Measurements from ENCODE around the gene APEH.
"Not testable (repeated sequence)": the region's sequence is repeated elsewhere in the genome, so short reads cannot be mapped to it uniquely, and the experiment has no call there.

APEH gene

GRCh38 chr3:49694409-49695070 lies 20.4 kb downstream of the APEH start:
- not testable (repeated sequence) for FAIRE-seq

- not testable (repeated sequence) for FAIRE-seq
Observed at GRCh38 chr3:49695350-49696015, 21.3 kb downstream of the APEH start.

- no peak for FAIRE-seq
Observed at GRCh38 chr3:49699281-49699979, 25.3 kb downstream of the APEH start.

DNA sequence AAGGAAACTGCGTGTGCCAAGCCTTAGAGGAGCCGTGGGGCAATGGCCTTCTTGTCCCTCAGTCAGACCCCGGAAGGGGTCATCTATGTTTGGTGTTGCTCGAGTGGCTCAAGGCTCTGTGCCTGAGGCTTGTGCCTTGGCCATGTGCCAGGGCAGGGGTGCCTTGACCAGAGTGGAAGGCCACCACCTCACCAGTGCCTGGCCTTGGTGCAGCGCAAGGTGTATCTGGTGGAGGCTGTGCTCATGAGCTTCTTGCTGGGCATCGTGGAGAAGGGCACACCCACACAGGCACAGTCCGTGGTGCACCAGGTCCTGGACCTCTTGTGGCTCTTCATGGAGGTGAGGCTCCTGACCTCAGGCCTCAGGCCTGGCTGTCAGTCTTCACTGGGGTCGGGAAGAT lies 25.9 kb downstream of the APEH start:
- no peak for FAIRE-seq

GRCh38 chr3:49700453-49701128 lies 26.4 kb downstream of the APEH start:
- FAIRE-seq, result no peak

DNA sequence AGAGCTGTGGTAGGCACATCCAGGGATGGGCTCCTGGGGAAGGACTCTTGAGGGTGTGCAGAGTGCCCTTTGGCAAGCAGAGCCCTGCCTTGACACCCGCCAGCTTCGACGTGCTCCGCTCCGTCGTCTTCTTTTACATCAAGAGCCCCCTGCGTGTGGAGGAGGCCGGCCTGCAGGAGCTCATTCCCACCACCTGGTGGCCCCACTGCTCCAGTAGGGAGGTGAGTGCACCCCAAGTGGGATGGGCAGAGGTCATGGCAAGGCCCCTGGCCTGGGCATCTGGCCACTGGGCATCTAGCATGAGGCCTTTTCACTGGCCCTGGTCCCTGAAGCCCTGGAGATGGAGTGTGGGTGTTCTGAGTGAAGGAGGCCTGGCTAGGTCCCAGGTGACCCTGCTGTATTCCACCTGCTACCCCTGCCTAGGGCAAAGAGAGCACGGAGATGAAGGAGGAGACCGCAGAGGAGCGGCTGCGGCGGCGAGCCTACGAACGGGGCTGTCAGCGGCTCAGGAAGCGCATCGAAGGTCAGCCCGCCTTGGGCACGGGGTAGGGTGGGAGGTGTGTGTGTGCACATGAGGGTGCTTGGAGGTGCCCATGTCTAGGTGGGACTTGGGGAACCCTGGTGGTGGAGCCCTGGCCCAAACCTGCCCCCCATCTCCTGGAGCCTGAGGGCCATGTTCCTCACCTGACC lies 27.4 kb downstream of the APEH start:
- FAIRE-seq, result no peak

DNA sequence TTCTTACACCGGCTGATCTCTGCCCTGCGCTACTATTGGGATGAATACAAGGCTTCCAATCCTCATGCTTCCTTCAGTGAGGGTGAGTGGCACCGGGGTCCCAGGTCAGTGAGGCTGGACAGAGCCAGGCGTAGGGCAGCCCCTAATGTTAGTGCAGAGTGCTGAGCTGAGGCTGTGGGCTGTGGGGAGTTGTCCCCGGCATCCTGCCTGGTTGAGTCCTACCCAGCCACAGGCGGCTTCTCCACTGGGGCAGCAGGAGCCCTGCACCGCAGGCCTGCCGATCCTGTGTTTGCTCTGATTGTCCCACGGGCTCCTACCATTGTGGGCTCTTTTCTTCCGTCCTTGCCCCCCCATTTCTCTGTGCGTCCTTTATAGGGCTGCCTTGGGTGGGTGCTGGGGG lies 28.5 kb downstream of the APEH start:
- no peak for FAIRE-seq

DNA sequence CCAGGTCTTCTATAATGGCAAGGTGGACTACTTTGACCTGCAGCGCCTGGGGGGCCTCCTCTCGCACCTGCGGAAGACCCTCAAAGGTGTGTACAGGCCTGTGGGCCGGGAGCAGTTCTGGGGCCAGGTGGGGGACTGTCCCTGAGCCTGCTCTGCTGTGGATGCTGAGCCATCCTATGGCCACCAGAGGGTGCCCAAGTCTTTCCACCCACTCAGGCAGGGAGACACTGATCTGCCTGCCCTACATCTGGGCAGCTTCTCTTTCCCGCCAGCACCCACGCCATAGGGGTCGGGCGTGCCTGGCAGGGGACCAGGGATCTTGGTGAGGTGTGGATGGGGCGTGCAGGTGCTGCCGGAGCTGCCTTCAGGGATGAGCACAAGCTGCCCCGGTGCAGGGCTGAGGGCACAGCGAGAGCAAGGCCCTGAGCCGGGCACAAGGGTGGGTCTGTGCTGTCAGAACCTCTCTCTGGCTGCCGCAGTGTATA lies 29.3 kb downstream of the APEH start:
- FAIRE-seq, result no peak

- FAIRE-seq, result no peak
Observed at GRCh38 chr3:49703956-49704355, 29.8 kb downstream of the APEH start.

DNA sequence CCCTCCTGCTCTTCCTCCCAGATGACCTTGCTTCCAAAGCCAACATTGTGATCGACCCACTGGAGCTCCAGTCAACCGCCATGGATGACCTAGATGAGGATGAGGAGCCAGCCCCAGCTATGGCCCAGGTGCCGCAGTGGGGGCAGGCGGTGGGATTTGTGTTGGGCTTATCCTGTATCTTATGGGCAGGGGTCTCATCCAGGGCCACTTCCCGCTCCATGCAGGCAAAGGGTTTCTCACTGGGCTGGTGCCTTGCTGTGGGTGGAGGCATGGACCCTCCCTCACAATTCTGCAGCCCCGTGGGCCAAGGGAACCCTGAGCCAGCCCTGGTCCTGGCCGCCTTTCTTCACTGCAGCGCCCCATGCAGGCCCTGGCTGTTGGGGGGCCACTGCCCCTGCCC lies 30.5 kb downstream of the APEH start:
- no peak for FAIRE-seq

- FAIRE-seq, result no peak
Observed at GRCh38 chr3:49705390-49705960, 31.3 kb downstream of the APEH start.

DNA sequence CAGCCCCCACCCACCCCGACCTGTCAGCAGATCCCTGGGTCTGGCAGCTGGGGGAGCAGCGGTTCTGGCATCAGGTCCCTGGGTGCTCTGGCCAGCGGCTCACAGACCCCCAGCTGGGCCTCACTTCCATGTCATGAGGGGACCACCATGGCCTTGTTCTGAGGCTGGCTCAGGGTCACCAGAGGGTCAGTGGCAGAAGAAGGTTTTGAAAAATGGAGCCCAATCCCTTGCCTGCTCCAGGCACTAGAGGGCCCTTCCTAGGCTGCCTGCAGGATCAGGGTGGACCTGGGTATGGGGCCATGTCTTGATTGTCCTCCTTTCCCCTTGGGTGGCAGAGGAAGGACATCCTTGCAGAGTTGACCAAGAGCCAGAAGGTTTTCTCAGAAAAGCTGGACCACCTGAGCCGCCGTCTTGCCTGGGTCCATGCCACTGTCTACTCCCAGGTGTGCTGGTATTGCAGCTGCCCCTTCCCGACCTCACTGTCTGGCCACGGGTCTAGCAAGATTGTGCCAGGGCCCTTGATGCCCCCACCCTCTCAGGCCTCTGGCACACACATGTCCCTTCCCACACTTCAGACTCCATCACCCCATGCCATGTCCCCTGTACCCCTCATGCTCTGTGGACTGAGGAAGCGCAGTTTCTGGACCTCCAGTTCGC lies 32.4 kb downstream of the APEH start:
- no peak for FAIRE-seq

GRCh38 chr3:49707113-49707480 lies 32.9 kb downstream of the APEH start:
- FAIRE-seq, result no peak

DNA sequence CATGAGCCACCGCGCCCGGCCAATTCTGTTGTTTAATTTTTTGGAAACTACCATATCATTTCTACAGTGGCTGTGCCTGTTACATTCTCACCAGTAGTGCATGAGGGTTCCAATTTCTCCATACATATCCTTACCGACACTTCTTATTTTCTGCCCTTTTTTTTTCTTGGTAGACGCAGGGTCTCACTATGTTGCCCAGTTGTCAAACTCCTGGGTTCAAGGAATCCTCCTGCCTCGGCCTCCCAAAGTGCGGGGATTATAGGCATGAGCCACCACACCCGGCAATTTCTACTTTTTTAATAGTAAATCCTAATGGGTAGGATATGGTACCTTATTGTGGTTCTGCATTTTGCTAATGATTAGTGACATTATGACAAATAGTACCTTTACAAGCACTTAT lies 35.7 kb downstream of the APEH start:
- FAIRE-seq, result no peak

DNA sequence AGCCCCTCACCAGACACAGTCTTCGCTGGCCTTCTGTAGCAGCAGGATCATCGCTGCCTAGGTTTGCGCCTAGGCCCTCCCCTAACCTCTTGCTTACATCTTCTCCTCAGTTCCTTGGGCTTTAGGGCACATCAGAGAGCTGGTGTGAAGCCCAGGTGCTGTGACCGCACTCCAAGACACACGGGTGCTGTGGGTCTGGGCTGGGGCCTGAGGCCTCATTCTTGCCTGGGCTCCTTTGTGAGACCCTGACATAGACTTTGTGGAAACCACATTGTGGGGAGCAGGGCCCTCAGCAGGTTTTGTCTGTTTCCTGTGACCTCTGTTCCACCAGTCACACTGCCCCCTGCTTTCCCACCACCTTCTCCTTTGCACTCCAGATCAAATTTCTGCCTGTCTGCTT lies 37.3 kb downstream of the APEH start:
- FAIRE-seq, result no peak

- FAIRE-seq, result no peak
Observed at GRCh38 chr3:49712166-49712565, 38.0 kb downstream of the APEH start.

- FAIRE-seq, result no peak
Observed at GRCh38 chr3:49712631-49713317, 38.6 kb downstream of the APEH start.

GRCh38 chr3:49713336-49714105 lies 39.4 kb downstream of the APEH start:
- FAIRE-seq, result no peak

DNA sequence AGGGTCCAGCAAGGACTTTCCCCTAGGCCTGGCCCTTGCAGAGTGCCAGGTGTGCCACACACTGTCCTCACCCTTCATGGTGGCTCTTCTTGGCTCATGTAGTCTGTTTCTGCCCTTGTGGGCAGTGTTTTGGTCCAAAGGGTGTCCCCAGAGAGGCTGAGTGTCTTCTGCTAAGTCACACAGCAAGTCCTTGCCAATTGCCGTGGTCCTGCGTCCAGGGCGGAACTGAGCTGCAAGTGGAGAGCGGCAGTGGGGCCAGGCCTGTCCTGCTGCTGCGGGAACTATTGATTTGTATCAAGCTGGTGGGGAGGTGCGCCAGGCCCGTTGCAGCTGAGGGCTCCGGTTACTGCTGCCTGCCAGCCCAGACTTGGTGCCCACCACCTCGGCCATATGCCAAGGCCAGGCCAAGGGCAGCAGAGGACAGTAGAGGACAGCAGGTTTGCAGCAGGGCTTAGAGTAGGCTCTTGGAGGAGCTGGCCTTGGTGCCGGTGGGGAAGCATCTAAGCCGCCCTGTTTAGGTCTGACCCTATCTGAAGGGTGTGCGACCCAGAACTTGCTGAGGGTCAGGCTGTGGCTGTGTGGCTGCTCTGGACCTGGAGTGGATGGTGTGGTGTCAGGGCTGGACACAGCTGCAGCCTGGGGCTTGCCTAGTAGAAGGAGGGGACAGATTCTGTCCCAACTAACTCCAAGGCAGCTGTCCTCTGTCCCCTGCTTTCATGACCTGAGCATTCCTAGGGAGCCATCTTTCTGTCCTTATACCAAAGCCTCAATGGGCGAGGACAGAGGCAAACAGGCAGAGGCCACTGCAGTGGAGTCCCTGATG lies 40.8 kb downstream of the APEH start:
- FAIRE-seq, result no peak
